Esophagus muscularis mucosa (tissue), 4 donors: Measurements from ENCODE around the gene TCEAL2. TPM values are rescaled to one million over a fixed set of nuclear protein-coding genes. Genes with fewer than 3 reads are reported as not detected.
A peak's percentile ranks its signal among the peaks of the same experiment; 100 is the strongest.
"Not testable (repeated sequence)": the region's sequence is repeated elsewhere in the genome, so short reads cannot be mapped to it uniquely, and the experiment has no call there.

Source experiments
- DNase-seq: peaks from one replicate; pipeline ENCODE4 v3.0.0-alpha.2; 2017; ENCODE audit errors: extremely low spot score
- H3K27ac ChIP-seq, 4 donors: fragments of 200-600 bp; sonication (generic); replicated peaks in 1 of 4; 1 replicate in 3 of 4; 2 replicates in 1 of 4; pipeline ENCODE4 v1.5.1; 2016 to 2019; ENCODE audit warnings: mild to moderate bottlenecking in 1 of 4
- H3K27me3 ChIP-seq, 4 donors: fragments of 200-600 bp; sonication (generic); one replicate each; pipeline versions ENCODE4 v1.5.1 to v1.6.0; 2016 to 2019
- H3K36me3 ChIP-seq, 4 donors: fragments of 200-600 bp; sonication (generic); one replicate each; pipeline ENCODE4 v1.5.1; 2016 to 2019
- H3K4me1 ChIP-seq, 4 donors: fragments of 200-600 bp; sonication (generic); one replicate each; pipeline ENCODE4 v1.5.1; 2016 to 2019
- H3K4me3 ChIP-seq, 4 donors: fragments of 200-600 bp; sonication (generic); 1 replicate in 2 of 4; 2 replicates in 2 of 4; pipeline ENCODE4 v1.5.1; 2016 to 2019; ENCODE audit warnings: mild to moderate bottlenecking in 4 of 4, moderate library complexity in 1 of 4
- H3K9me3 ChIP-seq, 4 donors: fragments of 200-600 bp; sonication (generic); 1 replicate in 3 of 4; 2 replicates in 1 of 4; pipeline ENCODE4 v1.5.1; 2016 to 2019
- EP300 ChIP-seq: sonication (generic); formaldehyde crosslinking; IDR thresholded peaks from one replicate; pipeline ENCODE4 v1.6.1; 2017; ENCODE audit warnings: antibody characterized with exemption
- POLR2A ChIP-seq: fragments of 450-650 bp; IDR thresholded peaks from one replicate; pipeline ENCODE4 v1.6.1; 2017; ENCODE audit warnings: antibody characterized with exemption, moderate library complexity, mild to moderate bottlenecking, low read depth
- POLR2AphosphoS5 ChIP-seq, 2 donors: sonication (generic); formaldehyde crosslinking; IDR thresholded peaks; one replicate each; pipeline ENCODE4 v1.6.1; 2017; ENCODE audit warnings: antibody characterized with exemption in 2 of 2
- WGBS: methylation state at CpG from one replicate; pipeline ENCODE4 v1.1.5; 2018; 5-methylcytosine and 5-hydroxymethylcytosine counted together
- intact Hi-C: fragments of 100-400 bp; cut with DNase I; formaldehyde crosslinking; loops from one replicate; pipeline ENCODE4 v1.15.1; 2023
- total RNA-seq, 4 donors: library from RNA; depleted of rRNA; stranded (reverse); fragments of >200 nt; gene quantifications; one replicate each; pipeline versions ENCODE4 v1.1.0 to v1.2.1, GENCODE V29; 2016
- TF ChIP-seq, protein P1 (sequence below), 3 experiments: fragments of 200-600 bp in 2 of 3; fragments of 450-650 bp in 1 of 3; sonication (generic) in 2 of 3; IDR thresholded peaks; one replicate each; pipeline ENCODE4 v1.5.1; 2017 to 2019; ENCODE audit warnings: antibody characterized with exemption in 3 of 3, mild to moderate bottlenecking in 2 of 3, moderate library complexity in 1 of 3

The TCEAL2 gene
- 10 to 100 TPM; 20.8 to 29.2 (median 25.6) TPM for total RNA-seq

DNA sequence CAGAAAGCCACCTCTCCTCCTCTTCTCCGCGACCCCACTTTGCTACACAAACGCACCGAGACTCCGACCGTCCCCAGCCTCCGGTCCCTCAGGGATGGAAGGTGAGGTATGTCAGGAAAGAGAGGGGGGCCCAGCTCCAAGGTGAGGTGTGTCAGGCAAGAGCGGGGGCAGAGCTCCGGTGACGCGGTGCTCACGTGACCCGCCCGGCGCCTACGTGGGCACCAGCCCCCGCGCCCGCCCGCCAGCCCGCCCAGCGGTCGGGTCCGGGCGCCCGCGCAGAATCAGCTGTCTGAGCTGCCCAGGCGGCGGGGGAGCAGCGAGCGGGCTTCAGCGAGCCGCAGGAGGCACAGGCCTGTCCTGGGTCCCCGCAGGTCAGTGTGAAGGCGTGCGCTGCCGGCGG, at the start of gene TCEAL2:
TSS of gene TCEAL2 (plus strand) at position 244 of the 400 bp plus-strand sequence. CDS start 1,152 bp downstream, outside the sequence.
- DNase-seq, intact Hi-C loops, H3K36me3 ChIP-seq, H3K9me3 ChIP-seq: not testable (repeated sequence)
- Histone ChIP-seq H3K4me1 (peaks cover 0 to 13% (median 5%) of the 10 kb centered on the region in 4 donors), H3K27ac (peak within 1 kb of the TSS; percentile 57 to 76 (median 70)), H3K27me3 (peaks cover 0 to 14% (median 0%) of the 10 kb centered on the region in 4 donors), H3K4me3 (peak within 1 kb of the TSS; percentile 42 to 54 (median 50))
- peak in 1 of 2 donors; percentile 37 for TF ChIP-seq POLR2AphosphoS5 (IDR thresholded peaks at IDR 0.05)
- WGBS = 35% methylated on average over 12 of the region's 38 CpGs

DNA sequence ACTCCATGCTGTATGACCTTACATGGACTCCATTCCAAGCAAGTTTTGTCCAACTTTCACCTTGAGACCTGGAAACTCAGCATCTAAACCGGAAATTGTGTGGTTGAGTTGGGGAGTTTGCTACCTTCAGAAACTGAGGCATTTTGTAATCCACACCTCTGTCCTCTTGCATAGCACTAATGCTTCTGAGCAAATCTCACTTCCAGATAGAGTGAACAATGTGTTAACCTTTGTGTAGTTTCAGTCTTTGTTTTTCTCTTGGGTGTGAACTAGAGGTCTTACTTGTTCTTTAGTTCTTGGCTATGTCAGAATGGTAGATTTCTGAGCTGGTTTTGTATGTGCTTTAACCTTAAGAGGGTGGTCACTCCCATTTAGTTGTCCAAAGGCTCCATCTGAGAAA, 48.1 kb upstream of the TCEAL2 start:
- no peaks in the 10 kb centered on the region for H3K36me3 ChIP-seq
- H3K27ac ChIP-seq = no peak overlapping the region
- WGBS = 60% methylated on average over 1 of the region's 1 CpG
- H3K27me3 ChIP-seq = no peaks in the 10 kb centered on the region
- DNase-seq = no peak
- intact Hi-C loops = no loop called here
- H3K4me3 ChIP-seq = no peak overlapping the region
- no peaks in the 10 kb centered on the region for H3K4me1 ChIP-seq
- H3K9me3 ChIP-seq = no peaks in the 10 kb centered on the region
- TF ChIP-seq EP300 (no peak), POLR2A (no peak), POLR2AphosphoS5 (IDR thresholded peaks at IDR 0.05) (no peak)
- TF ChIP-seq, protein P1, sequence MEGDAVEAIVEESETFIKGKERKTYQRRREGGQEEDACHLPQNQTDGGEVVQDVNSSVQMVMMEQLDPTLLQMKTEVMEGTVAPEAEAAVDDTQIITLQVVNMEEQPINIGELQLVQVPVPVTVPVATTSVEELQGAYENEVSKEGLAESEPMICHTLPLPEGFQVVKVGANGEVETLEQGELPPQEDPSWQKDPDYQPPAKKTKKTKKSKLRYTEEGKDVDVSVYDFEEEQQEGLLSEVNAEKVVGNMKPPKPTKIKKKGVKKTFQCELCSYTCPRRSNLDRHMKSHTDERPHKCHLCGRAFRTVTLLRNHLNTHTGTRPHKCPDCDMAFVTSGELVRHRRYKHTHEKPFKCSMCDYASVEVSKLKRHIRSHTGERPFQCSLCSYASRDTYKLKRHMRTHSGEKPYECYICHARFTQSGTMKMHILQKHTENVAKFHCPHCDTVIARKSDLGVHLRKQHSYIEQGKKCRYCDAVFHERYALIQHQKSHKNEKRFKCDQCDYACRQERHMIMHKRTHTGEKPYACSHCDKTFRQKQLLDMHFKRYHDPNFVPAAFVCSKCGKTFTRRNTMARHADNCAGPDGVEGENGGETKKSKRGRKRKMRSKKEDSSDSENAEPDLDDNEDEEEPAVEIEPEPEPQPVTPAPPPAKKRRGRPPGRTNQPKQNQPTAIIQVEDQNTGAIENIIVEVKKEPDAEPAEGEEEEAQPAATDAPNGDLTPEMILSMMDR (IDR thresholded peaks at IDR 0.05) = no peak

DNA sequence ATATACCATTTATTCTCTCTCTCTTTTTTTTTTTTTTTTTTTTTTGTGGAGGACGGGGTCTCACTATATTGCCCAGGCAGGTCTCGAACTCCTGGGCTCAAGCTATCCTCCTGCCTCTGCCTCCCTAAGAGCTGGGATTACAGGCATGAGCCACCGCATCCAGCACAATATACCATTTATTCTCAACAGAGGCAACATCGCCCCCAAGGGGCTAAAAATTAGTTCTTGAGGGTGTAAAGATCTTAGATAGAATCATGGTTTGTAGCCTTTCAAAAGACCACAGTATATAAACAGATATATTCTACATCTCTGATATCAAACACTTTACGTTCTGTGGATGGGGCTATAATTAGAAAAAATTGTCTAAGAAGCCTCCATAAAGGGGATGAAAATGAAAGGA, 39.8 kb upstream of the TCEAL2 start:
- no peak overlapping the region for H3K27ac ChIP-seq
- intact Hi-C loops = no loop called here
- no peak overlapping the region for H3K4me3 ChIP-seq
- no peaks in the 10 kb centered on the region for H3K36me3 ChIP-seq
- TF ChIP-seq EP300 (no peak), POLR2A (no peak), POLR2AphosphoS5 (IDR thresholded peaks at IDR 0.05) (no peak)
- TF ChIP-seq, protein P1 (IDR thresholded peaks at IDR 0.05) = no peak
- no peaks in the 10 kb centered on the region for H3K4me1 ChIP-seq
- 31% methylated on average over 5 of the region's 5 CpGs for WGBS
- H3K27me3 ChIP-seq = no peaks in the 10 kb centered on the region
- no peaks in the 10 kb centered on the region for H3K9me3 ChIP-seq
- DNase-seq = no peak

DNA sequence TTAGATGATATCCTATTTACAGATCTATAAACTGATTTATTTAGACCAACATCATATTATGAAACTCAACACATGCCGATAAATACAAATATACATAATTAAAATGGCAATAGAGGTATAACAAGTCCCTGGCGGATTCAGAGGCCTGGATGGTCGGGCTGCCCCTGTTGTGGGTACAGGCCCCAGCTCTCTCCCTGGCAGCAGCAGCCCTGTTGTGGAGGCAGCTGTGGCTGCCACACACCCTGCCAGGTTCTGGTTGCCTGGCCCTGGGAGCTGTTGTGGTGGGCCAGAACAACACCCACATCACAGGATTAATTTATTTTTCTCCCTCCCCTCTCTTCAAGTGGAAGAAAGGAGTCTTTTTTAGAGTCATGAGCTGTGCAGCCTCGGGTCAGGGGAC, 12.1 kb upstream of the TCEAL2 start:
- Histone ChIP-seq H3K36me3 (no peaks in the 10 kb centered on the region), H3K4me1 (no peaks in the 10 kb centered on the region), H3K27ac (no peak overlapping the region), H3K4me3 (no peak overlapping the region), H3K27me3 (peaks cover 0 to 10% (median 0%) of the 10 kb centered on the region in 4 donors), H3K9me3 (peaks cover 0 to 10% (median 0%) of the 10 kb centered on the region in 4 donors)
- 62% methylated on average over 4 of the region's 4 CpGs for WGBS
- intact Hi-C loops = no loop called here
- DNase-seq = no peak
- no peak for TF ChIP-seq EP300
- TF ChIP-seq POLR2AphosphoS5 (IDR thresholded peaks at IDR 0.05) = no peak
- no peak for TF ChIP-seq POLR2A
- TF ChIP-seq, protein P1 (IDR thresholded peaks at IDR 0.05) = no peak

DNA sequence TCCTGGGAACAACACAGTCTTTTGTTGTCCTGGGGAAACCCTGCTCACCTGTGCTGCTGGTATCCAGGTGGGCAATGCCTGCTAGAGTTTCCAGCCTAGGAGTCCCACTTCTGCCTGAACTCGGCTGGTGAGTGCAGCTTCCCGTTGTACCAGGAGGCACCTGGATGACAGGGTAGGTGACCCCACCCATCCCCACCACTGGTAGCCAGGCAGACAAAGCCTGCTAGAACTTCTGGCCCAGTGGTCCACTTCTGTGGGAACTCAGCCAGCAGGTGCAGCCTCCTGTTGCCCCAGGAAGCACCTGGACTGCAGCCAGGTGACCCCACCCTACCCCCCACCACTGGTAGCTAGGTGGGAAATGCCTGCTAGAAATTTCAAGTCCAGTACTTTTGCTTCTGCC, 9.7 kb upstream of the TCEAL2 start:
- Histone ChIP-seq H3K4me3 (no peak overlapping the region), H3K9me3 (peaks cover 0 to 10% (median 0%) of the 10 kb centered on the region in 4 donors), H3K36me3 (no peaks in the 10 kb centered on the region), H3K27ac (no peak overlapping the region), H3K4me1 (no peaks in the 10 kb centered on the region), H3K27me3 (peaks cover 0 to 10% (median 0%) of the 10 kb centered on the region in 4 donors)
- intact Hi-C loops = no loop called here
- DNase-seq = no peak
- WGBS = 100% methylated on average over 1 of the region's 2 CpGs
- TF ChIP-seq POLR2A (no peak), POLR2AphosphoS5 (IDR thresholded peaks at IDR 0.05) (no peak), EP300 (no peak)
- TF ChIP-seq, protein P1 (IDR thresholded peaks at IDR 0.05) = no peak

DNA sequence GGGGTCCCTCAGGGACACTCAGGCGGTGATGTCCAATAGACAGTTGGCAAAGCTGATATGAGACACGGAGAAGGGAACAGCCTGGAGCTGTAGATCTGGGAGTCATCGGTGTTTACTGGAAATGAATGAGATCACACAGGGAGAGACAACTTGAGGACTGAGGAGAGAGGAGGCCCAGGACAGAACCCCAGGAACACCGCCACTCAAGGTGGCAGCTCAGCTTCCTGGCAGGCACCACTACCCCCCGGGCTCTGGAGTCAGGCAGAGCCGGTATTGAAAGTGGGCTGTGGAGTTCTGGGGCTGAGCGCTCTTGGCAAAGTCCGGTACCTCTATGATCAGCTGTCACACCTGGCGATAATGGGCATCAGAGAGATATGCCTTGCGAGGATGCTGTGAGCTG, 465 bp upstream of the TCEAL2 start:
- H3K36me3 ChIP-seq, H3K9me3 ChIP-seq, intact Hi-C loops, DNase-seq: not testable (repeated sequence)
- WGBS = 54% methylated on average over 6 of the region's 10 CpGs
- Histone ChIP-seq H3K4me3 (peak overlapping the region; percentile 42 to 54 (median 50)), H3K27ac (peak overlapping the region; percentile 57 to 76 (median 70)), H3K27me3 (peaks cover 0 to 14% (median 0%) of the 10 kb centered on the region in 4 donors), H3K4me1 (peaks cover 0 to 13% (median 5%) of the 10 kb centered on the region in 4 donors)

DNA sequence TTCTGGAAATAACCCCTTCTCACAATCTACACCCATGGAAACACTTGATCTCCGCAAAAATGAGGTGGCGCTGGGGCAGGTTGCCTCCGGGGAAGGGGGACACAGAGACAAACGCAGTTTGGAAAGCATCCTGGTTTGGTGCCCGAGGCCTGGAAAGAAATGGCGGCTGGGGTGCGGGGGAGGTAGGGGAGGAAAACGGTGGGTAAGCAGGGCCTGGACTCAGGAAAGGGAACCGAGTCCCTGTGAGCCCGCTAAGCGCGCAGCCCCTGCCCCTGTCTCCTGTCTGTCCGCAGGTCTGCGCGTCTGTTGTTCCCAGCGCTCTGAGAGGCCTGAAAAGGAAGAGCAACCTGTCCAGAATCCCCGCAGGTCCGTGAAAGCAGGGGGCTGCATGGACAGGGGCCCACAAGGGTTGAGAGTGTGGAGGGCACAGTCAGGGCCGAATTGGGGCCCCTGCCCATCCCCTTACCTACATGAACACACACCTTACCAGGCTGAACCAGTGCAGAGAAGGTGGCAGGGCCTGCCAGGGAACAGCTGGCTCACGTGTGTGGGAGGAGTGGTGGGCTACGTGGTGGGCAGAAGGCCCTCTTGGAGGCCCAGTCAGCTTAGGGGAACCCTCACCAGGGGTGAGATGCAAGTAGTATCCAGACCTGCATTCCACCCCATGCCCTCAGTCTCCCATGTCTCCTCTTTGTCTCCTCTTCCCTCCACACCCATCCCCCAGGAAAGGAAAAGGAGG, 770 bp downstream of the TCEAL2 start:
- H3K27me3 ChIP-seq = peaks cover 0 to 14% (median 0%) of the 10 kb centered on the region in 4 donors
- intact Hi-C loops, H3K36me3 ChIP-seq, DNase-seq, H3K9me3 ChIP-seq: not testable (repeated sequence)
- H3K4me3 ChIP-seq = peak overlapping the region; percentile 42 to 54 (median 50)
- 43% methylated on average over 16 of the region's 21 CpGs for WGBS
- peaks cover 0 to 13% (median 5%) of the 10 kb centered on the region in 4 donors for H3K4me1 ChIP-seq
- H3K27ac ChIP-seq = peak overlapping the region; percentile 57 to 76 (median 70)
